GM12878 (cell line): Measurements from ENCODE around the gene KRTAP5-3.

Experiments
- E2F4 ChIP-seq: IDR thresholded peaks from 2 replicates; pipeline ENCODE4 v1.6.1; 2012; ENCODE audit warnings: low read depth, low read length, improper control_type of control experiment
- EZH2 ChIP-seq: IDR thresholded peaks from 2 replicates; pipeline ENCODE4 v1.6.1; 2012; ENCODE audit warnings: low read depth, mild to moderate bottlenecking, control low read depth, inconsistent platforms, low read length, borderline replicate concordance; ENCODE audit not compliant: control insufficient read depth
- KDM1A ChIP-seq: fragments of 200-600 bp; sonication (generic); IDR thresholded peaks from 2 replicates; pipeline ENCODE4 v1.6.1; 2016; ENCODE audit warnings: borderline replicate concordance
- MTA3 ChIP-seq: IDR thresholded peaks from 2 replicates; pipeline ENCODE4 v1.6.1; 2012; ENCODE audit warnings: low read length, inconsistent platforms, borderline replicate concordance
- MYC ChIP-seq: IDR thresholded peaks from 2 replicates; pipeline ENCODE4 v1.6.1; 2011; ENCODE audit warnings: mild to moderate bottlenecking, low read length, moderate library complexity, inconsistent platforms; ENCODE audit not compliant: insufficient read depth, insufficient replicate concordance, insufficient read length, severe bottlenecking
- NBN ChIP-seq: fragments of 450-650 bp; IDR thresholded peaks from 2 replicates; pipeline ENCODE4 v1.6.1; 2016
- NR2C2 ChIP-seq: IDR thresholded peaks from 2 replicates; pipeline ENCODE4 v1.6.1; 2011; ENCODE audit warnings: borderline replicate concordance, low read depth; ENCODE audit not compliant: control insufficient read depth, insufficient read length
- POLR2A ChIP-seq: IDR thresholded peaks from 2 replicates; pipeline ENCODE4 v1.6.1; 2011; ENCODE audit warnings: low read depth, mild to moderate bottlenecking, low read length
- POLR2AphosphoS5 ChIP-seq: IDR thresholded peaks from 2 replicates; pipeline ENCODE4 v1.6.1; 2011; ENCODE audit warnings: mild to moderate bottlenecking, low read length, inconsistent platforms
- RCOR1 ChIP-seq: conservative IDR thresholded peaks from 2 replicates; pipeline ENCODE4 v1.6.1; 2012; ENCODE audit warnings: low read depth, low read length, improper control_type of control experiment
- YY1 ChIP-seq: IDR thresholded peaks from 2 replicates; pipeline ENCODE4 v1.6.1; 2011; ENCODE audit warnings: low read depth, mild to moderate bottlenecking, low read length
- ZNF24 ChIP-seq: fragments of 450-650 bp; IDR thresholded peaks from 2 replicates; pipeline ENCODE4 v1.6.1; 2017; ENCODE audit warnings: antibody characterized with exemption, mild to moderate bottlenecking
- TF ChIP-seq, protein P1 (sequence below), 3 experiments: IDR thresholded peaks in 2 of 3; conservative IDR thresholded peaks in 1 of 3; 2 replicates each; pipeline ENCODE4 v1.5.1; 2011; ENCODE audit warnings: low read depth in 3 of 3, low read length in 3 of 3, mild to moderate bottlenecking in 3 of 3, control low read depth in 2 of 3, moderate library complexity in 2 of 3, inconsistent platforms in 1 of 3, mixed read lengths in 1 of 3; ENCODE audit not compliant: control insufficient read depth in 2 of 3, insufficient read depth in 1 of 3; ENCODE audit errors: extremely low read depth in 1 of 3
- TF ChIP-seq, protein P2 (sequence below): IDR thresholded peaks from 2 replicates; pipeline ENCODE4 v1.6.1; 2012; ENCODE audit warnings: low read depth, low read length, improper control_type of control experiment

DNA sequence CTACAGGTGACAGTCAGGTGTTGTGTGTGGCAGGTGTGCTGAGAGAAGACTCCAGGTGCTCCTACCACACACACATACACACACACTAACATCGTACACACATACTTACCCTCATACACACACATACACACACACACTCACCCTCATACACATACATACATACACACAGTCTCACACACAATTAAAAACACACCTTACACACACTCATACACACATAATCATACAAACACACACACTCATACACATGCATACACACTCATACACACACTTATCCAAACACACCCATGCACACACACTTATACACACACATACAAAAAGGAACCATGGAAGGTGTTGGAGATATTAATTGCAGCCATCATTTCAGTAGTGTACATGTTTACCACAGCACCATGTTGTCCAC lies 4.6 kb downstream of the KRTAP5-3 start:
- TF ChIP-seq NBN (no peak), E2F4 (no peak), KDM1A (no peak), ZNF24 (no peak), RCOR1 (no peak), POLR2AphosphoS5 (no peak), EZH2 (no peak), YY1 (no peak), POLR2A (no peak), MYC (no peak), MTA3 (no peak), NR2C2 (no peak)
- TF ChIP-seq, protein P1, sequence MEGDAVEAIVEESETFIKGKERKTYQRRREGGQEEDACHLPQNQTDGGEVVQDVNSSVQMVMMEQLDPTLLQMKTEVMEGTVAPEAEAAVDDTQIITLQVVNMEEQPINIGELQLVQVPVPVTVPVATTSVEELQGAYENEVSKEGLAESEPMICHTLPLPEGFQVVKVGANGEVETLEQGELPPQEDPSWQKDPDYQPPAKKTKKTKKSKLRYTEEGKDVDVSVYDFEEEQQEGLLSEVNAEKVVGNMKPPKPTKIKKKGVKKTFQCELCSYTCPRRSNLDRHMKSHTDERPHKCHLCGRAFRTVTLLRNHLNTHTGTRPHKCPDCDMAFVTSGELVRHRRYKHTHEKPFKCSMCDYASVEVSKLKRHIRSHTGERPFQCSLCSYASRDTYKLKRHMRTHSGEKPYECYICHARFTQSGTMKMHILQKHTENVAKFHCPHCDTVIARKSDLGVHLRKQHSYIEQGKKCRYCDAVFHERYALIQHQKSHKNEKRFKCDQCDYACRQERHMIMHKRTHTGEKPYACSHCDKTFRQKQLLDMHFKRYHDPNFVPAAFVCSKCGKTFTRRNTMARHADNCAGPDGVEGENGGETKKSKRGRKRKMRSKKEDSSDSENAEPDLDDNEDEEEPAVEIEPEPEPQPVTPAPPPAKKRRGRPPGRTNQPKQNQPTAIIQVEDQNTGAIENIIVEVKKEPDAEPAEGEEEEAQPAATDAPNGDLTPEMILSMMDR (IDR thresholded peaks at IDR 0.05 in 2 of 3, conservative IDR thresholded peaks at IDR 0.05 in 1 of 3; ENCODE audit: control insufficient read depth in 2 of 3, extremely low read depth in 1 of 3, insufficient read depth in 1 of 3, low read depth in 3 of 3, low read length in 3 of 3): no peak
- TF ChIP-seq, protein P2, sequence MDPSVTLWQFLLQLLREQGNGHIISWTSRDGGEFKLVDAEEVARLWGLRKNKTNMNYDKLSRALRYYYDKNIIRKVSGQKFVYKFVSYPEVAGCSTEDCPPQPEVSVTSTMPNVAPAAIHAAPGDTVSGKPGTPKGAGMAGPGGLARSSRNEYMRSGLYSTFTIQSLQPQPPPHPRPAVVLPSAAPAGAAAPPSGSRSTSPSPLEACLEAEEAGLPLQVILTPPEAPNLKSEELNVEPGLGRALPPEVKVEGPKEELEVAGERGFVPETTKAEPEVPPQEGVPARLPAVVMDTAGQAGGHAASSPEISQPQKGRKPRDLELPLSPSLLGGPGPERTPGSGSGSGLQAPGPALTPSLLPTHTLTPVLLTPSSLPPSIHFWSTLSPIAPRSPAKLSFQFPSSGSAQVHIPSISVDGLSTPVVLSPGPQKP: no peak
